IMR-90 (cell line): ENCODE data around the gene GPR180. TPM values are rescaled to one million over a fixed set of nuclear protein-coding genes. Genes with fewer than 3 reads are reported as not detected.

ENCODE experiments used
- ATAC-seq: fragments of 200-7000 bp; cut with Tn5 transposase; 2 replicates; pipeline ENCODE4 v1.9.1; 2020; ENCODE audit warnings: low read depth, mild to moderate bottlenecking, moderate library complexity
- Bru-seq: library from RNA; stranded (reverse); fragments of 400-500 nt; gene quantifications from one replicate; lab custom pipeline; 2021; lab: Mats Ljungman, UMichigan
- BruChase-seq, 2 experiments: library from RNA; stranded (reverse); fragments of 400-500 nt; gene quantifications; one replicate each; lab custom pipeline; 2021; lab: Mats Ljungman, UMichigan
- BruUV-seq: library from RNA; stranded (reverse); fragments of 400-500 nt; replicated peaks from 2 replicates; lab custom pipeline; 2021; lab: Mats Ljungman, UMichigan
- CTCF ChIA-PET: fragments of 300-600 bp; formaldehyde crosslinking; extraction: SDS; loops from one replicate; lab custom pipeline; 2021; ENCODE audit warnings: antibody characterized with exemption; lab: Yijun Ruan, JAX
- POLR2A ChIA-PET: fragments of 300-600 bp; sonication (Branson Sonifier 250); formaldehyde crosslinking; loops from one replicate; lab custom pipeline; 2022; ENCODE audit warnings: antibody characterized with exemption; ENCODE audit not compliant: unreplicated experiment; lab: Charles Lee
- DNase-seq: peaks from one replicate; pipeline ENCODE4 v3.0.0; 2013
- H2AFZ ChIP-seq: replicated peaks from 2 replicates; pipeline ENCODE3; 2013; ENCODE audit warnings: low read length, mild to moderate bottlenecking; ENCODE audit not compliant: poor library complexity
- H2AK5ac ChIP-seq: 2 replicates; pipeline ENCODE4 v1.6.1; 2013; ENCODE audit warnings: low read depth, low read length, inconsistent platforms
- H2AK9ac ChIP-seq: replicated peaks from 2 replicates; pipeline ENCODE3; 2013; ENCODE audit warnings: mild to moderate bottlenecking, low read depth, low read length, moderate library complexity; ENCODE audit not compliant: poor library complexity
- H2BK120ac ChIP-seq: 2 replicates; pipeline ENCODE4 v1.6.1; 2013; ENCODE audit warnings: low read depth, low read length, inconsistent platforms
- H2BK15ac ChIP-seq: 3 replicates; pipeline ENCODE4 v1.6.1; 2013; ENCODE audit warnings: low read depth, low read length, inconsistent platforms
- H2BK20ac ChIP-seq: 2 replicates; pipeline ENCODE4 v1.6.1; 2013; ENCODE audit warnings: low read depth, mild to moderate bottlenecking, inconsistent platforms, low read length, moderate library complexity
- H2BK5ac ChIP-seq: 2 replicates; pipeline ENCODE4 v1.6.1; 2013; ENCODE audit warnings: mild to moderate bottlenecking, low read depth, low read length, inconsistent platforms; ENCODE audit not compliant: poor library complexity, severe bottlenecking
- H3K14ac ChIP-seq: replicated peaks from 2 replicates; pipeline ENCODE4 v1.6.1; 2013; ENCODE audit warnings: low read depth, low read length, inconsistent platforms
- H3K18ac ChIP-seq: 2 replicates; pipeline ENCODE4 v1.6.1; 2013; ENCODE audit warnings: low read depth, low read length, control low read depth
- H3K23ac ChIP-seq: 2 replicates; pipeline ENCODE4 v1.6.1; 2013; ENCODE audit warnings: low read depth, low read length, inconsistent platforms
- H3K27ac ChIP-seq: 2 replicates; pipeline ENCODE4 v1.5.1; 2013; ENCODE audit warnings: mild to moderate bottlenecking, control low read depth, low read length; ENCODE audit not compliant: insufficient read depth
- H3K27me3 ChIP-seq: 2 replicates; pipeline ENCODE4 v1.6.1; 2013; ENCODE audit warnings: low read length; ENCODE audit not compliant: control insufficient read depth, insufficient read depth
- H3K36me3 ChIP-seq: 2 replicates; pipeline ENCODE4 v1.6.1; 2013; ENCODE audit warnings: low read length, mixed read lengths; ENCODE audit not compliant: control insufficient read depth, insufficient read depth
- H3K4ac ChIP-seq: 2 replicates; pipeline ENCODE4 v1.6.1; 2013; ENCODE audit warnings: low read depth, low read length, inconsistent platforms
- H3K4me1 ChIP-seq: 2 replicates; pipeline ENCODE4 v1.6.1; 2013; ENCODE audit warnings: low read length, mixed read lengths; ENCODE audit not compliant: control insufficient read depth, insufficient read depth
- H3K4me2 ChIP-seq: 2 replicates; pipeline ENCODE4 v1.6.1; 2013; ENCODE audit warnings: low read depth, mild to moderate bottlenecking, control low read depth, low read length, moderate library complexity
- H3K4me3 ChIP-seq: 2 replicates; pipeline ENCODE4 v1.5.1; 2013; ENCODE audit warnings: low read depth, mild to moderate bottlenecking, control low read depth, low read length, moderate library complexity; ENCODE audit not compliant: insufficient read depth
- H3K56ac ChIP-seq: 2 replicates; pipeline ENCODE4 v1.6.1; 2013; ENCODE audit warnings: low read length, inconsistent platforms; ENCODE audit not compliant: insufficient read depth; ENCODE audit errors: extremely low read depth
- H3K79me1 ChIP-seq, 2 experiments: 2 replicates each; pipeline ENCODE4 v1.6.1; 2013; ENCODE audit warnings: low read length in 2 of 2, inconsistent platforms in 1 of 2, low read depth in 1 of 2
- H3K9ac ChIP-seq: 2 replicates; pipeline ENCODE4 v1.6.1; 2013; ENCODE audit warnings: low read depth, low read length, control low read depth
- H3K9me1 ChIP-seq: 2 replicates; pipeline ENCODE4 v1.6.1; 2013; ENCODE audit warnings: low read length, inconsistent platforms; ENCODE audit not compliant: insufficient read depth
- H3K9me3 ChIP-seq: 2 replicates; pipeline ENCODE4 v1.6.1; 2013; ENCODE audit warnings: low read length; ENCODE audit not compliant: control insufficient read depth, insufficient read depth
- H4K20me1 ChIP-seq: 2 replicates; pipeline ENCODE4 v1.6.1; 2013; ENCODE audit warnings: low read length, inconsistent platforms; ENCODE audit not compliant: insufficient read depth
- H4K5ac ChIP-seq: 2 replicates; pipeline ENCODE4 v1.6.1; 2013; ENCODE audit warnings: mild to moderate bottlenecking, low read depth, low read length, control low read depth
- H4K8ac ChIP-seq, 2 experiments: 2 replicates each; pipeline ENCODE4 v1.6.1; 2013; ENCODE audit warnings: low read depth in 2 of 2, low read length in 2 of 2, control low read depth in 1 of 2, inconsistent platforms in 1 of 2
- H4K91ac ChIP-seq: 2 replicates; pipeline ENCODE4 v1.6.1; 2013; ENCODE audit warnings: low read depth, low read length, inconsistent platforms; ENCODE audit not compliant: insufficient read depth
- BHLHE40 ChIP-seq: fragments of 150-350 bp; IDR thresholded peaks from 2 replicates; pipeline ENCODE4 v1.6.1; 2016; ENCODE audit warnings: mild to moderate bottlenecking, low read depth, low read length
- CEBPB ChIP-seq: IDR thresholded peaks from 2 replicates; pipeline ENCODE4 v1.6.1; 2012; ENCODE audit warnings: low read depth, low read length, improper control_type of control experiment
- CTCF ChIP-seq: conservative IDR thresholded peaks from 2 replicates; pipeline ENCODE4 v1.5.1; 2012; ENCODE audit warnings: mild to moderate bottlenecking, low read depth, low read length, improper control_type of control experiment
- FOS ChIP-seq: fragments of 150-350 bp; IDR thresholded peaks from 2 replicates; pipeline ENCODE4 v1.6.1; 2016; ENCODE audit warnings: low read depth, low read length
- MAFK ChIP-seq: IDR thresholded peaks from 2 replicates; pipeline ENCODE4 v1.6.1; 2012; ENCODE audit warnings: low read depth, low read length, improper control_type of control experiment
- MAZ ChIP-seq: IDR thresholded peaks from 2 replicates; pipeline ENCODE4 v1.6.1; 2012; ENCODE audit warnings: low read depth, mild to moderate bottlenecking, low read length, improper control_type of control experiment, moderate library complexity, borderline replicate concordance
- MXI1 ChIP-seq: IDR thresholded peaks from 2 replicates; pipeline ENCODE4 v1.6.1; 2012; ENCODE audit warnings: low read depth, mild to moderate bottlenecking, low read length, moderate library complexity, borderline replicate concordance
- NFE2L2 ChIP-seq: fragments of 150-350 bp; IDR thresholded peaks from 2 replicates; pipeline ENCODE4 v1.6.1; 2016; ENCODE audit warnings: low read depth, mild to moderate bottlenecking, low read length
- POLR2A ChIP-seq: IDR thresholded peaks from 2 replicates; pipeline ENCODE4 v1.6.1; 2012; ENCODE audit warnings: mild to moderate bottlenecking, low read depth, low read length
- RCOR1 ChIP-seq: IDR thresholded peaks from 2 replicates; pipeline ENCODE4 v1.6.1; 2012; ENCODE audit warnings: mild to moderate bottlenecking, low read length, improper control_type of control experiment; ENCODE audit not compliant: insufficient replicate concordance
- RFX5 ChIP-seq: IDR thresholded peaks from 2 replicates; pipeline ENCODE4 v1.8.0; 2012; ENCODE audit warnings: low read depth, mild to moderate bottlenecking, low read length, moderate library complexity
- USF2 ChIP-seq: fragments of 150-350 bp; IDR thresholded peaks from 2 replicates; pipeline ENCODE4 v1.6.1; 2017; ENCODE audit warnings: mild to moderate bottlenecking, antibody characterized with exemption, low read length, low read depth
- WGBS, 2 experiments: methylation state at CpG; one replicate each; pipeline versions ENCODE4 v1.1.5 to v1.1.7; 2013; ENCODE audit warnings: missing lambda C conversion rate in 2 of 2; ENCODE audit not compliant: insufficient read length in 1 of 2; ENCODE audit errors: extremely low coverage in 2 of 2; 5-methylcytosine and 5-hydroxymethylcytosine counted together
- dilution Hi-C: fragments of 300-500 bp; cut with HindIII; formaldehyde crosslinking; loops from one replicate; pipeline ENCODE4 v1.14.3; 2018; ENCODE audit warnings: low sequenced_read_pairs; ENCODE audit not compliant: unreplicated experiment
- in situ Hi-C: fragments of 300-500 bp; cut with MboI; formaldehyde crosslinking; loops from 3 replicates; pipeline ENCODE4 v1.14.3; 2019; ENCODE audit warnings: low sequenced_read_pairs, inconsistent platforms, mixed read lengths
- intact Hi-C: fragments of 100-400 bp; cut with micrococcal nuclease; formaldehyde crosslinking; loops from 2 replicates; pipeline ENCODE4 v1.10.0; 2022
- long read RNA-seq: library from polyadenylated mRNA; unstranded; transcript quantifications from one replicate; pipeline ENCODE4 v2.0.0, GENCODE V29; 2021; ENCODE audit not compliant: unreplicated experiment
- polyA plus RNA-seq, 3 experiments: library from polyadenylated mRNA; depleted of rRNA; stranded (reverse); fragments of >200 nt; gene quantifications; 2 replicates each; pipeline ENCODE4 v1.2.3, GENCODE V29; 2012; ENCODE audit warnings: low replicate concordance in 1 of 3
- total RNA-seq: library from RNA; depleted of rRNA; stranded (reverse); fragments of >200 nt; gene quantifications from 2 replicates; pipeline ENCODE4 v1.2.3, GENCODE V29; 2012; rRNA removed

Gene GPR180
- 10.8 and 14.2 TPM in 2 replicates for total RNA-seq
- polyA plus RNA-seq (2012; rRNA removed), result 2.4 and 2.8 TPM in 2 replicates
- 0.53 and 0.60 TPM in 2 replicates for polyA plus RNA-seq (2012; cell fraction: cytosol; rRNA removed)
- polyA plus RNA-seq (2012; cell fraction: nucleus; rRNA removed; ENCODE audit: low replicate concordance), result 1.0 and 4.9 TPM in 2 replicates
- Bru-seq, nascent RNA, result percentile 80 among the genes with signal in this experiment
- percentile 72 among the genes with signal in this experiment for BruChase-seq, experiment 1, labeled RNA remaining after a 6-hour chase
- BruChase-seq, experiment 2, labeled RNA remaining after a 2-hour chase, result percentile 86 among the genes with signal in this experiment
- long read RNA-seq, full-length matches to known transcripts, result 26 of 37 reads
- long read RNA-seq, partial matches to known transcripts, result 0 of 37 reads
- long read RNA-seq, other reads (novel, unspliced or antisense), result 11 of 37 reads

GRCh38 chr13:94601446-94602431 lies at the start of gene GPR180:
Gene GPR180, plus strand, starts transcription at chr13:94601857. Its CDS starts 71 bp downstream, at chr13:94601928.
- POLR2A ChIA-PET, result no interaction called here
- peak within 1 kb of the TSS; percentile 90 for H3K9ac ChIP-seq
- peaks cover 9 to 28% of the 10 kb centered on the region in 2 experiments for H3K79me1 ChIP-seq
- H3K4ac ChIP-seq, result peak within 1 kb of the TSS; percentile 89
- peaks cover 2% of the 10 kb centered on the region for H3K36me3 ChIP-seq
- dilution Hi-C loops (no loop called here), intact Hi-C loops (loop anchor here (10.0 kb wide), 1 partner anchor 1767 kb away; no protein-coding TSS in a partner anchor), in situ Hi-C loops (loop anchor here (25.0 kb wide), 1 partner anchor 1364 kb away; the partner anchor contains the start of gene GPC6)
- peak; percentile 100 for DNase-seq
- BruUV-seq, result no TSS peak
- peak within 1 kb of the TSS; percentile 70 for H3K56ac ChIP-seq
- H3K18ac ChIP-seq, result peak within 1 kb of the TSS; percentile 80
- H4K5ac ChIP-seq, result peak within 1 kb of the TSS; percentile 89
- no peaks in the 10 kb centered on the region for H3K9me1 ChIP-seq
- H2BK120ac ChIP-seq, result peak within 1 kb of the TSS; percentile 65
- H3K4me2 ChIP-seq, result peak within 1 kb of the TSS; percentile 73
- H2BK20ac ChIP-seq, result no peak within 1 kb of the TSS
- peak within 1 kb of the TSS; percentile 96 for H2AFZ ChIP-seq
- H3K4me3 ChIP-seq, result peak within 1 kb of the TSS; percentile 83
- ATAC-seq, result peak; percentile 99
- H3K9me3 ChIP-seq, result no peaks in the 10 kb centered on the region
- peak within 1 kb of the TSS; percentile 92 for H3K14ac ChIP-seq
- no peaks in the 10 kb centered on the region for H3K27me3 ChIP-seq
- 3% methylated on average over 14 of the region's 71 CpGs; no CpG with 5 or more reads in 1 of the 2 experiments for WGBS, 2 experiments
- peaks cover 2% of the 10 kb centered on the region; the same call in 1 of the 2 replicates for H4K20me1 ChIP-seq
- peak within 1 kb of the TSS; percentile 85 for H3K27ac ChIP-seq
- H3K23ac ChIP-seq, result peak within 1 kb of the TSS; percentile 94
- H2BK5ac ChIP-seq, result peak within 1 kb of the TSS; percentile 82
- H2BK15ac ChIP-seq, result no peak within 1 kb of the TSS; the same call in 2 of the 3 replicates
- H4K8ac ChIP-seq, result peak within 1 kb of the TSS; percentile 82 to 94
- peak within 1 kb of the TSS; percentile 99 for H2AK9ac ChIP-seq
- peak within 1 kb of the TSS; percentile 78 for H4K91ac ChIP-seq
- peak within 1 kb of the TSS; percentile 64 for H2AK5ac ChIP-seq
- H3K4me1 ChIP-seq, result peaks cover 6% of the 10 kb centered on the region
- CTCF ChIA-PET, result interaction anchor here (0.7 kb wide), 1 partner anchor 1707 kb away, joined by 3 read pairs; no protein-coding TSS in a partner anchor
- TF ChIP-seq BHLHE40 (peak; percentile 73), MAFK (no peak), USF2 (no peak; the same call in 1 of the 2 replicates), NFE2L2 (no peak), FOS (no peak), RCOR1 (peak; percentile 11), CTCF (no peak), MXI1 (peak; percentile 23; the same call in 1 of the 2 replicates), CEBPB (peak; percentile 84), MAZ (peak; percentile 65; the same call in 1 of the 2 replicates), POLR2A (peak; percentile 73), RFX5 (no peak)
